H9 (cell line): ENCODE data around the gene PTPRN2. TPM values are rescaled to one million over a fixed set of nuclear protein-coding genes. Genes with fewer than 3 reads are reported as not detected.

Experiments used
- DNase-seq: peaks from one replicate; pipeline ENCODE4 v3.0.0-alpha.2; 2017
- H2AFZ ChIP-seq: one replicate; pipeline ENCODE4 v1.6.1; 2013; ENCODE audit warnings: mild to moderate bottlenecking, low read length, control low read depth, moderate library complexity
- H2AK5ac ChIP-seq: 2 replicates; pipeline ENCODE4 v1.6.1; 2013; ENCODE audit warnings: low read length, control low read depth, mixed read lengths; ENCODE audit not compliant: insufficient read length
- H2BK120ac ChIP-seq: one replicate; pipeline ENCODE4 v1.6.1; 2013; ENCODE audit warnings: low read depth, mild to moderate bottlenecking, low read length, control low read depth, inconsistent platforms; ENCODE audit not compliant: poor library complexity, severe bottlenecking
- H2BK12ac ChIP-seq: 2 replicates; pipeline ENCODE4 v1.6.1; 2013; ENCODE audit warnings: low read length, control low read depth, mixed read lengths, low read depth; ENCODE audit not compliant: insufficient read length
- H2BK15ac ChIP-seq: 2 replicates; pipeline ENCODE4 v1.6.1; 2013; ENCODE audit warnings: low read depth, low read length, control low read depth
- H2BK20ac ChIP-seq: one replicate; pipeline ENCODE4 v1.6.1; 2013; ENCODE audit warnings: low read depth, mild to moderate bottlenecking, low read length, control low read depth, inconsistent platforms; ENCODE audit not compliant: poor library complexity, severe bottlenecking
- H2BK5ac ChIP-seq: 2 replicates; pipeline ENCODE4 v1.6.1; 2013; ENCODE audit warnings: low read length, control low read depth, mixed read lengths; ENCODE audit not compliant: insufficient read length
- H3K14ac ChIP-seq: 2 replicates; pipeline ENCODE4 v1.6.1; 2013; ENCODE audit warnings: low read length, control low read depth; ENCODE audit not compliant: insufficient read depth
- H3K18ac ChIP-seq: 2 replicates; pipeline ENCODE4 v1.6.1; 2013; ENCODE audit warnings: low read depth, mild to moderate bottlenecking, mixed read lengths, low read length, control low read depth; ENCODE audit not compliant: insufficient read length
- H3K23ac ChIP-seq: 2 replicates; pipeline ENCODE4 v1.6.1; 2013; ENCODE audit warnings: low read length, control low read depth, mixed read lengths, low read depth; ENCODE audit not compliant: insufficient read length
- H3K23me2 ChIP-seq: 2 replicates; pipeline ENCODE4 v1.6.1; 2013; ENCODE audit warnings: low read depth, mild to moderate bottlenecking, mixed read lengths, low read length, control low read depth; ENCODE audit not compliant: insufficient read length, poor library complexity, severe bottlenecking
- H3K27ac ChIP-seq: 2 replicates; pipeline ENCODE4 v1.5.1; 2013; ENCODE audit warnings: low read length, control low read depth, mixed read lengths, low read depth; ENCODE audit not compliant: insufficient read length
- H3K27me3 ChIP-seq: 2 replicates; pipeline ENCODE4 v1.6.1; 2013; ENCODE audit warnings: low read length, control low read depth, inconsistent platforms; ENCODE audit not compliant: insufficient read depth
- H3K4ac ChIP-seq: 2 replicates; pipeline ENCODE4 v1.6.1; 2013; ENCODE audit warnings: low read depth, mild to moderate bottlenecking, control low read depth, inconsistent platforms, low read length, moderate library complexity
- H3K4me1 ChIP-seq: 2 replicates; pipeline ENCODE4 v1.6.1; 2013; ENCODE audit warnings: low read length, control low read depth, inconsistent platforms; ENCODE audit not compliant: insufficient read depth
- H3K4me2 ChIP-seq: 2 replicates; pipeline ENCODE4 v1.6.1; 2013; ENCODE audit warnings: low read length, control low read depth, mixed read lengths; ENCODE audit not compliant: insufficient read length, insufficient read depth
- H3K56ac ChIP-seq: 2 replicates; pipeline ENCODE4 v1.6.1; 2013; ENCODE audit warnings: low read depth, mild to moderate bottlenecking, mixed read lengths, low read length, control low read depth; ENCODE audit not compliant: insufficient read length
- H3K79me1 ChIP-seq: 2 replicates; pipeline ENCODE4 v1.6.1; 2013; ENCODE audit warnings: low read depth, mild to moderate bottlenecking, moderate library complexity, low read length, control low read depth, inconsistent platforms; ENCODE audit not compliant: insufficient read depth, poor library complexity, severe bottlenecking
- H3K79me2 ChIP-seq: 2 replicates; pipeline ENCODE4 v1.6.1; 2013; ENCODE audit warnings: low read length, control low read depth, inconsistent platforms; ENCODE audit not compliant: insufficient read depth
- H3K9ac ChIP-seq: 2 replicates; pipeline ENCODE4 v1.6.1; 2013; ENCODE audit warnings: low read length, control low read depth, mixed read lengths; ENCODE audit not compliant: insufficient read length; ENCODE audit errors: extremely low read depth
- H3K9me3 ChIP-seq: one replicate; pipeline ENCODE4 v1.6.1; 2013; ENCODE audit warnings: low read depth, low read length, inconsistent platforms; ENCODE audit not compliant: control insufficient read depth
- H3T11ph ChIP-seq: one replicate; pipeline ENCODE4 v1.6.1; 2013; ENCODE audit warnings: mild to moderate bottlenecking, low read length, control low read depth, inconsistent platforms
- H4K20me1 ChIP-seq: one replicate; pipeline ENCODE4 v1.6.1; 2013; ENCODE audit not compliant: control insufficient read depth, insufficient read length, insufficient read depth
- H4K5ac ChIP-seq: 2 replicates; pipeline ENCODE4 v1.6.1; 2013; ENCODE audit warnings: low read depth, mild to moderate bottlenecking, mixed read lengths, low read length, control low read depth; ENCODE audit not compliant: insufficient read length
- H4K8ac ChIP-seq: replicated peaks from 2 replicates; pipeline ENCODE4 v1.6.1; 2013; ENCODE audit warnings: low read length, control low read depth, mixed read lengths, low read depth; ENCODE audit not compliant: insufficient read length
- H4K91ac ChIP-seq: 2 replicates; pipeline ENCODE4 v1.6.1; 2013; ENCODE audit warnings: low read depth, mild to moderate bottlenecking, moderate library complexity, mixed read lengths, low read length, control low read depth; ENCODE audit not compliant: insufficient read length
- H3K27ac Mint-ChIP-seq, 3 experiments: 2 replicates in 2 of 3; 3 replicates in 1 of 3; pipeline ENCODE4 v1.8.0; 2020 to 2021; ENCODE audit warnings: mixed read lengths in 3 of 3, mild to moderate bottlenecking in 1 of 3, moderate library complexity in 1 of 3
- H3K27me3 Mint-ChIP-seq: 2 replicates; pipeline ENCODE4 v1.8.0; 2021; ENCODE audit warnings: low read depth, mild to moderate bottlenecking, moderate library complexity, mixed read lengths
- H3K36me3 Mint-ChIP-seq, 3 experiments: 2 replicates in 2 of 3; 3 replicates in 1 of 3; pipeline ENCODE4 v1.8.0; 2020 to 2021; ENCODE audit warnings: low read depth in 3 of 3, mixed read lengths in 3 of 3; ENCODE audit not compliant: insufficient read depth in 1 of 3
- H3K4me1 Mint-ChIP-seq, 2 experiments: 2 replicates each; pipeline ENCODE4 v1.8.0; 2020; ENCODE audit warnings: mixed read lengths in 2 of 2
- H3K4me3 Mint-ChIP-seq, 2 experiments: 2 replicates in 1 of 2; 3 replicates in 1 of 2; pipeline ENCODE4 v1.8.0; 2020 to 2021; ENCODE audit warnings: mild to moderate bottlenecking in 2 of 2, mixed read lengths in 2 of 2, moderate library complexity in 1 of 2
- H3K9me3 Mint-ChIP-seq, 2 experiments: 2 replicates in 1 of 2; 3 replicates in 1 of 2; pipeline ENCODE4 v1.8.0; 2020; ENCODE audit warnings: mild to moderate bottlenecking in 2 of 2, mixed read lengths in 2 of 2, moderate library complexity in 1 of 2
- CTCF ChIP-seq: fragments of 200-600 bp; sonication (generic); conservative IDR thresholded peaks from 3 replicates; pipeline ENCODE4 v1.8.0; 2021; ENCODE audit warnings: antibody characterized with exemption, mild to moderate bottlenecking
- WGBS: extraction: QIAGEN DNeasy Blood & Tissue Kit; methylation state at CpG from one replicate; pipeline ENCODE4 v1.1.7; 2013; ENCODE audit warnings: missing lambda C conversion rate, low lambda C conversion rate, mixed read lengths; ENCODE audit not compliant: insufficient read length; ENCODE audit errors: extremely low coverage; 5-methylcytosine and 5-hydroxymethylcytosine counted together
- total RNA-seq: library from RNA; stranded (reverse); gene quantifications from 2 replicates; pipeline ENCODE4 v1.2.1, GENCODE V29; 2021

PTPRN2 gene
- total RNA-seq, 1 experiment from 2014 or later, result 5.2 TPM

GRCh38 chr7:158002486-158003080, 585.0 kb downstream of the PTPRN2 start:
- H3K27ac Mint-ChIP-seq, result peak overlapping the region in 1 of 3 experiments; percentile 22; a peak in 1 of 7 replicates
- Histone ChIP-seq H3K79me2 (no peaks in the 10 kb centered on the region), H3K18ac (no peak overlapping the region), H4K91ac (no peak overlapping the region), H3T11ph (no peak overlapping the region), H2BK15ac (no peak overlapping the region), H2AK5ac (no peak overlapping the region), H3K23me2 (no peaks in the 10 kb centered on the region), H2BK12ac (no peak overlapping the region), H3K79me1 (no peaks in the 10 kb centered on the region), H4K8ac (no peak overlapping the region), H3K23ac (no peak overlapping the region), H2BK5ac (no peak overlapping the region), H3K14ac (no peak overlapping the region), H4K5ac (no peak overlapping the region), H2AFZ (no peak overlapping the region), H3K27me3 (no peaks in the 10 kb centered on the region), H2BK20ac (no peak overlapping the region), H3K4me1 (no peaks in the 10 kb centered on the region; the same call in 1 of the 2 replicates), H3K27ac (no peak overlapping the region), H3K4ac (no peak overlapping the region), H3K9ac (no peak overlapping the region), H3K4me2 (no peak overlapping the region), H3K56ac (no peak overlapping the region), H2BK120ac (no peak overlapping the region), H4K20me1 (no peaks in the 10 kb centered on the region), H3K9me3 (no peaks in the 10 kb centered on the region)
- TF ChIP-seq CTCF, result no peak
- DNase-seq, result no peak
- no peaks in the 10 kb centered on the region; a peak in 1 of 5 replicates for H3K9me3 Mint-ChIP-seq
- H3K4me1 Mint-ChIP-seq, result peaks cover 28 to 42% of the 10 kb centered on the region in 2 experiments
- H3K4me3 Mint-ChIP-seq, result no peak overlapping the region
- no peaks in the 10 kb centered on the region for H3K36me3 Mint-ChIP-seq
- no CpG with 5 or more reads among the region's 17 CpGs for WGBS
- peaks cover 7% of the 10 kb centered on the region for H3K27me3 Mint-ChIP-seq
